HG03139 (cell line): ENCODE results near the gene ZNF598.
"Not testable (repeated sequence)": the region's sequence is repeated elsewhere in the genome, so short reads cannot be mapped to it uniquely, and the experiment has no call there.

ENCODE experiments used
- ATAC-seq: cut with Tn5 transposase; IDR thresholded peaks from one replicate; pipeline ENCODE4 v1.9.1; 2021; ENCODE audit not compliant: unreplicated experiment

ZNF598 gene

GRCh38 chr16:2040787-2041522, 31.3 kb upstream of the ZNF598 start:
- no peak for ATAC-seq

- ATAC-seq: no peak
Measured at GRCh38 chr16:2040041-2040786, 30.6 kb upstream of the ZNF598 start.

- no peak for ATAC-seq
Measured at GRCh38 chr16:2039274-2040031, 29.8 kb upstream of the ZNF598 start.

GRCh38 chr16:2038382-2039231, 29.0 kb upstream of the ZNF598 start:
- no peak for ATAC-seq

- ATAC-seq: no peak
Measured at GRCh38 chr16:2037647-2038381, 28.2 kb upstream of the ZNF598 start.

- ATAC-seq: no peak
Measured at GRCh38 chr16:2037115-2037514, 27.5 kb upstream of the ZNF598 start.

GRCh38 chr16:2036200-2036966, 26.8 kb upstream of the ZNF598 start:
- no peak for ATAC-seq

- no peak for ATAC-seq
Measured at GRCh38 chr16:2035431-2036199, 26.0 kb upstream of the ZNF598 start.

GRCh38 chr16:2034696-2035430, 25.2 kb upstream of the ZNF598 start:
- ATAC-seq: no peak

- not testable (repeated sequence) for ATAC-seq
Measured at GRCh38 chr16:2033909-2034695, 24.5 kb upstream of the ZNF598 start.

- ATAC-seq: no peak
Measured at GRCh38 chr16:2033057-2033908, 23.7 kb upstream of the ZNF598 start.

- no peak for ATAC-seq
Measured at GRCh38 chr16:2032285-2033056, 22.9 kb upstream of the ZNF598 start.

GRCh38 chr16:2031081-2031577, 21.5 kb upstream of the ZNF598 start:
- ATAC-seq: no peak

- no peak for ATAC-seq
Measured at GRCh38 chr16:2030036-2030435, 20.4 kb upstream of the ZNF598 start.

- ATAC-seq: no peak
Measured at GRCh38 chr16:2029350-2029749, 19.7 kb upstream of the ZNF598 start.
